ENCODE data around the gene EVA1C. TPM values are rescaled to one million over a fixed set of nuclear protein-coding genes. Genes with fewer than 3 reads are reported as not detected.

The EVA1C gene
- total and polyA plus RNA-seq, 9 donors, result 27.1 to 156 (median 48.8) TPM

Small RNA genes within 50 kb of the gene (small RNA-seq; reads per million reads assigned to genes)
- gene RF00438 (not detected), gene RNA5SP490 (not detected), gene SNORA80A (22.8 reads per million, percentile 88 among the genes with 10 or more reads in this experiment)

Other genes starting within 250 kb of the EVA1C start
- gene MIS18A, start 133.7 kb upstream of the EVA1C start, total RNA-seq, result 10 to 100 TPM in 3 of 7 donors, 1 to 10 TPM in 4; 4.5 to 13.2 (median 9.8) TPM
- gene MIS18A, start 133.7 kb upstream of the EVA1C start, polyA plus RNA-seq, result 10 to 100 TPM in 1 of 2 donors, 1 to 10 TPM in 1; 7.4 to 11.0 TPM
- 1 to 10 TPM in 5 of 7 donors, under 1 TPM in 1, not detected in 1; 0.58 to 9.2 (median 2.3) TPM for gene MRAP, start 113.9 kb upstream of the EVA1C start, total RNA-seq
- gene MRAP, start 113.9 kb upstream of the EVA1C start, polyA plus RNA-seq, result 10 to 100 TPM in 1 of 2 donors, 1 to 10 TPM in 1; 1.9 to 67.5 TPM
- gene URB1, start 19.7 kb upstream of the EVA1C start, total RNA-seq, result 10 to 100 TPM; 14.4 to 29.6 (median 19.6) TPM
- gene URB1, start 19.7 kb upstream of the EVA1C start, polyA plus RNA-seq, result 1 to 10 TPM; 7.6 to 9.1 TPM
- gene TCP10L, start 172.8 kb downstream of the EVA1C start, total RNA-seq, result 1 to 10 TPM in 6 of 7 donors, under 1 TPM in 1; 0.48 to 5.2 (median 1.7) TPM
- 1 to 10 TPM in 1 of 2 donors, under 1 TPM in 1; 0.59 to 2.9 TPM for gene TCP10L, start 172.8 kb downstream of the EVA1C start, polyA plus RNA-seq
- gene CFAP298, start 199.7 kb downstream of the EVA1C start, total RNA-seq, result 10 to 100 TPM; 18.6 to 39.5 (median 27.3) TPM
- gene CFAP298, start 199.7 kb downstream of the EVA1C start, polyA plus RNA-seq, result 10 to 100 TPM; 28.0 to 29.6 TPM

Data from ovary (tissue), 9 donors.